Uterus (tissue), 2 donors: ENCODE results near the gene RTL1.

Experiments
- CTCF ChIP-seq, 4 experiments: fragments of 200-600 bp in 2 of 4; fragments of 450-650 bp in 2 of 4; sonication (generic) in 2 of 4; IDR thresholded peaks; one replicate each; pipeline ENCODE4 v1.5.1; 2016 to 2019; ENCODE audit warnings: antibody characterized with exemption in 4 of 4, mild to moderate bottlenecking in 2 of 4, moderate library complexity in 1 of 4
- POLR2A ChIP-seq, 2 donors: fragments of 450-650 bp; IDR thresholded peaks; one replicate each; pipeline ENCODE4 v1.6.1; 2016; ENCODE audit warnings: antibody characterized with exemption in 2 of 2, mild to moderate bottlenecking in 1 of 2, moderate library complexity in 1 of 2

GRCh38 chr14:100909439-100909838 lies 5.9 kb upstream of the RTL1 start:
- TF ChIP-seq CTCF (IDR thresholded peaks at IDR 0.05) = no peak
- TF ChIP-seq POLR2A (IDR thresholded peaks at IDR 0.05) = no peak
